ENCODE data around the gene IFT22.
"Not testable (repeated sequence)": the region's sequence is repeated elsewhere in the genome, so short reads cannot be mapped to it uniquely, and the experiment has no call there.

The IFT22 gene

GRCh38 chr7:101278461-101279292 lies 42.9 kb downstream of the IFT22 start:
- Mint-ChIP-seq H3K4me3 (no peak overlapping the region), H3K27ac (no peak overlapping the region), H3K36me3 (ENCODE audit: low read depth) (no peaks in the 10 kb centered on the region), H3K9me3 (no peaks in the 10 kb centered on the region), H3K27me3 (peaks cover 35% of the 10 kb centered on the region), H3K4me1 (ENCODE audit: low read depth) (peaks cover 5% of the 10 kb centered on the region)
- intact Hi-C loops (cut with micrococcal nuclease): no loop called here

- Mint-ChIP-seq H3K27me3 (peaks cover 37% of the 10 kb centered on the region), H3K27ac (no peak overlapping the region), H3K4me3 (no peak overlapping the region), H3K9me3 (no peaks in the 10 kb centered on the region), H3K4me1 (ENCODE audit: low read depth) (no peaks in the 10 kb centered on the region), H3K36me3 (ENCODE audit: low read depth) (no peaks in the 10 kb centered on the region)
- intact Hi-C loops (cut with micrococcal nuclease): no loop called here
Observed at GRCh38 chr7:101277155-101277554, 44.5 kb downstream of the IFT22 start.

- Mint-ChIP-seq H3K36me3 (ENCODE audit: low read depth) (no peaks in the 10 kb centered on the region), H3K27me3 (peaks cover 17% of the 10 kb centered on the region), H3K9me3 (no peaks in the 10 kb centered on the region), H3K4me1 (ENCODE audit: low read depth) (peaks cover 19% of the 10 kb centered on the region), H3K27ac (no peak overlapping the region), H3K4me3 (no peak overlapping the region)
- intact Hi-C loops (cut with micrococcal nuclease): no loop called here
Observed at GRCh38 chr7:101273206-101273605, 48.4 kb downstream of the IFT22 start.

GRCh38 chr7:101271021-101271420 lies 50.6 kb downstream of the IFT22 start:
- Mint-ChIP-seq H3K27me3 (peaks cover 10% of the 10 kb centered on the region), H3K36me3 (ENCODE audit: low read depth) (no peaks in the 10 kb centered on the region), H3K9me3 (no peaks in the 10 kb centered on the region), H3K27ac (peak overlapping the region; percentile 82), H3K4me3 (peak overlapping the region; percentile 42), H3K4me1 (ENCODE audit: low read depth) (peaks cover 20% of the 10 kb centered on the region)
- intact Hi-C loops (cut with micrococcal nuclease): no loop called here

- intact Hi-C loops (cut with micrococcal nuclease): no loop called here
- peak overlapping the region; percentile 30 for H3K27ac Mint-ChIP-seq
- H3K4me1 Mint-ChIP-seq (ENCODE audit: low read depth): peaks cover 27% of the 10 kb centered on the region
- no peaks in the 10 kb centered on the region for H3K9me3 Mint-ChIP-seq
- no peak overlapping the region for H3K4me3 Mint-ChIP-seq
- peaks cover 10% of the 10 kb centered on the region for H3K27me3 Mint-ChIP-seq
- H3K36me3 Mint-ChIP-seq (ENCODE audit: low read depth): no peaks in the 10 kb centered on the region
Observed at GRCh38 chr7:101269664-101270063, 51.9 kb downstream of the IFT22 start.

GRCh38 chr7:101265622-101266516 lies 55.7 kb downstream of the IFT22 start:
- H3K4me1 Mint-ChIP-seq (ENCODE audit: low read depth): peaks cover 26% of the 10 kb centered on the region
- no peak overlapping the region for H3K4me3 Mint-ChIP-seq
- H3K9me3 Mint-ChIP-seq: no peaks in the 10 kb centered on the region
- H3K27me3 Mint-ChIP-seq: peaks cover 11% of the 10 kb centered on the region
- intact Hi-C loops (cut with micrococcal nuclease): no loop called here
- no peaks in the 10 kb centered on the region for H3K36me3 Mint-ChIP-seq (ENCODE audit: low read depth)
- no peak overlapping the region for H3K27ac Mint-ChIP-seq

GRCh38 chr7:101264102-101264706 lies 57.4 kb downstream of the IFT22 start:
- H3K9me3 Mint-ChIP-seq; H3K4me3 Mint-ChIP-seq; H3K36me3 Mint-ChIP-seq (ENCODE audit: low read depth); intact Hi-C loops (cut with micrococcal nuclease): not testable (repeated sequence)
- Mint-ChIP-seq H3K4me1 (ENCODE audit: low read depth) (peaks cover 18% of the 10 kb centered on the region), H3K27ac (peak overlapping the region; percentile 13), H3K27me3 (peaks cover 11% of the 10 kb centered on the region)

Measured in dendritic cell treated with granulocyte-macrophage colony-stimulating factor and Interleukin-4, amounts not matched to agents 40 ng/mL and 50 ng/mL, for 4 days (primary cell).